ENCODE results near the gene ZNF407. TPM values are rescaled to one million over a fixed set of nuclear protein-coding genes. Genes with fewer than 3 reads are reported as not detected.
A peak's percentile ranks its signal among the peaks of the same experiment; 100 is the strongest.
"Not testable (repeated sequence)": the region's sequence is repeated elsewhere in the genome, so short reads cannot be mapped to it uniquely, and the experiment has no call there.

The ZNF407 gene
- total RNA-seq, 1 donor from 2014 or later = 14.2 TPM

- peaks cover 16% of the 10 kb centered on the region for H3K9me3 Mint-ChIP-seq (ENCODE audit: unreplicated experiment)
- H3K27ac Mint-ChIP-seq (ENCODE audit: unreplicated experiment) = no peak overlapping the region
- no peaks in the 10 kb centered on the region for H3K4me1 Mint-ChIP-seq (ENCODE audit: unreplicated experiment)
- peak; percentile 60 for TF ChIP-seq CTCF (IDR thresholded peaks at IDR 0.05)
- no peaks in the 10 kb centered on the region for H3K27me3 Mint-ChIP-seq (ENCODE audit: unreplicated experiment)
- no peak overlapping the region for H3K4me3 Mint-ChIP-seq (ENCODE audit: unreplicated experiment)
- H3K36me3 Mint-ChIP-seq (ENCODE audit: unreplicated experiment) = peaks cover 8% of the 10 kb centered on the region
- no peak for DNase-seq (ENCODE audit: extremely low spot score, unreplicated experiment)
Observed at GRCh38 chr18:74963820-74964446, 366.3 kb downstream of the ZNF407 start.

GRCh38 chr18:74965682-74966081, 368.0 kb downstream of the ZNF407 start:
- no peak for DNase-seq (ENCODE audit: extremely low spot score, unreplicated experiment)
- H3K27ac Mint-ChIP-seq (ENCODE audit: unreplicated experiment) = no peak overlapping the region
- H3K4me3 Mint-ChIP-seq (ENCODE audit: unreplicated experiment) = no peak overlapping the region
- H3K9me3 Mint-ChIP-seq (ENCODE audit: unreplicated experiment) = peaks cover 16% of the 10 kb centered on the region
- no peak for TF ChIP-seq CTCF (IDR thresholded peaks at IDR 0.05)
- H3K4me1 Mint-ChIP-seq (ENCODE audit: unreplicated experiment) = no peaks in the 10 kb centered on the region
- H3K27me3 Mint-ChIP-seq (ENCODE audit: unreplicated experiment) = no peaks in the 10 kb centered on the region
- H3K36me3 Mint-ChIP-seq (ENCODE audit: unreplicated experiment) = peaks cover 6% of the 10 kb centered on the region

DNA sequence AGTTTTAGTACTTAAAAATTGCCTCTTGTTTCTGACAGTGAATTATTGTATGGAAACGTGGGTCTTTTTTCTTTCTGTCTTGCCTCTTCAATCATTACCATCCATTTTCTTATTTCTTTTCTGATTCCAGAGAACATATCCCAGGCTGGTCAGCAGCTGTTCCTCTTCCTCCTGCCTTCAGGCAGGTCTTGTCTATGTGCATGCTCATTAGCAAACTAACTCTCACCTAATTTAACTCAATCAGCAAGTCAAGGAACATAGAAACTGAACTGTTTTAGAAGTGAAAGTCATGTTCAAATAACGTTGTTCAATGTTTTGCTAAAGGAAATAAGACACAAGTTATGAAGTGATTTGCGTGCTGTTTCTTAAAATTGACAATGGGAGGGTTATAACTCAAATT, 369.8 kb downstream of the ZNF407 start:
- H3K36me3 Mint-ChIP-seq (ENCODE audit: unreplicated experiment) = peaks cover 6% of the 10 kb centered on the region
- no peak for TF ChIP-seq CTCF (IDR thresholded peaks at IDR 0.05)
- no peak overlapping the region for H3K27ac Mint-ChIP-seq (ENCODE audit: unreplicated experiment)
- no peak for DNase-seq (ENCODE audit: extremely low spot score, unreplicated experiment)
- no peaks in the 10 kb centered on the region for H3K4me1 Mint-ChIP-seq (ENCODE audit: unreplicated experiment)
- H3K27me3 Mint-ChIP-seq (ENCODE audit: unreplicated experiment) = no peaks in the 10 kb centered on the region
- no peak overlapping the region for H3K4me3 Mint-ChIP-seq (ENCODE audit: unreplicated experiment)
- peaks cover 16% of the 10 kb centered on the region for H3K9me3 Mint-ChIP-seq (ENCODE audit: unreplicated experiment)

GRCh38 chr18:74967979-74968378, 370.3 kb downstream of the ZNF407 start:
- no peak for TF ChIP-seq CTCF (IDR thresholded peaks at IDR 0.05)
- DNase-seq (ENCODE audit: extremely low spot score, unreplicated experiment) = no peak
- H3K27ac Mint-ChIP-seq (ENCODE audit: unreplicated experiment) = no peak overlapping the region
- peaks cover 16% of the 10 kb centered on the region for H3K9me3 Mint-ChIP-seq (ENCODE audit: unreplicated experiment)
- H3K36me3 Mint-ChIP-seq (ENCODE audit: unreplicated experiment) = peaks cover 6% of the 10 kb centered on the region
- H3K4me3 Mint-ChIP-seq (ENCODE audit: unreplicated experiment) = no peak overlapping the region
- no peaks in the 10 kb centered on the region for H3K27me3 Mint-ChIP-seq (ENCODE audit: unreplicated experiment)
- H3K4me1 Mint-ChIP-seq (ENCODE audit: unreplicated experiment) = no peaks in the 10 kb centered on the region

- not testable (repeated sequence) for H3K36me3 Mint-ChIP-seq (ENCODE audit: unreplicated experiment); H3K9me3 Mint-ChIP-seq (ENCODE audit: unreplicated experiment); H3K27me3 Mint-ChIP-seq (ENCODE audit: unreplicated experiment); H3K27ac Mint-ChIP-seq (ENCODE audit: unreplicated experiment); H3K4me1 Mint-ChIP-seq (ENCODE audit: unreplicated experiment); DNase-seq (ENCODE audit: extremely low spot score, unreplicated experiment); H3K4me3 Mint-ChIP-seq (ENCODE audit: unreplicated experiment)
Observed at GRCh38 chr18:74971358-74971757, 373.7 kb downstream of the ZNF407 start.

DNA sequence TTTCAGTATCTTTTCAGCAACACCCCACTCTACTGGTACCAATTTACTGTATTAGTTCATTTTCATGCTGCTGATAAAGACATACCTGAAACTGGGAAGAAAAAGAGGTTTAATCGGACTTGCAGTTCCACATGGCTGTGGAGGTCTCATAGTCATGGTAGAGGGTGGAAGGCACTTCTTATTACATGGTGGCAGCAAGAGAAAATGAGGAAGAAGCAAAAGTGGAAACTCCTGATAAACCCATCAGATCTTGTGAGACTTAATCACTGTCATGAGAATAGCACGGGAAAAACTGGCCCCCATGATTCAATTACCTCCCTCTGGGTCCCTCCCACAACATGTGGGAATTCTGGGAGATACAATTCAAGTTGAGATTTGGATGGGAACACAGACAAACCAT, 374.1 kb downstream of the ZNF407 start:
- not testable (repeated sequence) for H3K36me3 Mint-ChIP-seq (ENCODE audit: unreplicated experiment); H3K27ac Mint-ChIP-seq (ENCODE audit: unreplicated experiment); H3K4me3 Mint-ChIP-seq (ENCODE audit: unreplicated experiment); H3K27me3 Mint-ChIP-seq (ENCODE audit: unreplicated experiment); H3K4me1 Mint-ChIP-seq (ENCODE audit: unreplicated experiment); DNase-seq (ENCODE audit: extremely low spot score, unreplicated experiment); H3K9me3 Mint-ChIP-seq (ENCODE audit: unreplicated experiment)
